GM23338 (cell line): ENCODE measurements around the gene TELO2.

Experiments
- CREB1 ChIP-seq: fragments of 250-450 bp; sonication (Bioruptor Pico); IDR thresholded peaks from 2 replicates; pipeline ENCODE4 v1.5.0; 2020; ENCODE audit warnings: low read depth, mild to moderate bottlenecking, moderate library complexity
- EZH2 ChIP-seq: fragments of 200-600 bp; sonication (generic); IDR thresholded peaks from one replicate; pipeline ENCODE4 v1.8.0; 2017; ENCODE audit warnings: antibody characterized with exemption, mild to moderate bottlenecking, low read depth; ENCODE audit not compliant: unreplicated experiment
- EZH2phosphoT487 ChIP-seq: fragments of 200-600 bp; sonication (generic); IDR thresholded peaks from one replicate; pipeline ENCODE4 v1.8.1; 2018; ENCODE audit warnings: antibody characterized with exemption; ENCODE audit not compliant: unreplicated experiment
- JUNB ChIP-seq: IDR thresholded peaks from one replicate; pipeline ENCODE4 v1.6.1; 2016; ENCODE audit warnings: antibody characterized with exemption; ENCODE audit not compliant: unreplicated experiment
- NANOG ChIP-seq: IDR thresholded peaks from 2 replicates; pipeline ENCODE4 v1.6.1; 2016; ENCODE audit warnings: antibody characterized with exemption, borderline replicate concordance
- POLR2AphosphoS5 ChIP-seq: IDR thresholded peaks from 2 replicates; pipeline ENCODE4 v1.6.1; 2016; ENCODE audit warnings: antibody characterized with exemption, low read depth
- TF ChIP-seq, protein P1 (sequence below), 2 experiments: fragments of 200-600 bp in 1 of 2; sonication (generic) in 1 of 2; conservative IDR thresholded peaks; 2 replicates each; pipeline versions ENCODE4 v1.5.1 to v1.6.1; 2016 to 2017; ENCODE audit warnings: antibody characterized with exemption in 2 of 2, low read depth in 2 of 2, mild to moderate bottlenecking in 2 of 2, moderate library complexity in 1 of 2

DNA sequence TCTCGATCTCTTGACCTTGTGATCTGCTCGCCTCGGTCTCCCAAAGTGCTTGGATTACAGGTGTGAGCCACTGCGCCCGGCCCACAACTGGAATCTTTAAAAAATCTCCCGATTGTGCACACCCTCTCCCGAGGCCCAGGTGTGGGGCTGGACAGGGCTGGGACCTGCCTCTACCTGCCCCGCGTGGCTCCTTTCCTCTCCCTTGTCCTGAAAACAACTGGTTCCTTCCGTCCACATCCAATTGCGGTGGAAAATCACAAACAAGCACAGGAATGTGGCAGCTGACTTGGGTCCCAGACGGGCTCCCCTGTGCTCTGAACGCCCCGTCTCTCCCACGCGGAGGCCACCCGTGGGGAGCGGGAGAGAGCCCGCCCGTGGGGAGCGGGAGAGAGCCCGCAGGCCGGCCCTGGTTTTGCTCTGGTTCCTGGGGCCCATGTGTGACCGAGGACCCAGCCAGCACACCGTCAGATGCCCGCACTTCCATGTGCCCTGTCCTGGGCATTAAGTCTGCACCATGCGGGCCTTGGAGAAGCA lies 37.3 kb downstream of the TELO2 start:
- TF ChIP-seq CREB1 (CRISPR knock-in tag) (no peak), EZH2 (no peak), EZH2phosphoT487 (no peak), POLR2AphosphoS5 (no peak), JUNB (no peak), NANOG (no peak)
- TF ChIP-seq, protein P1, sequence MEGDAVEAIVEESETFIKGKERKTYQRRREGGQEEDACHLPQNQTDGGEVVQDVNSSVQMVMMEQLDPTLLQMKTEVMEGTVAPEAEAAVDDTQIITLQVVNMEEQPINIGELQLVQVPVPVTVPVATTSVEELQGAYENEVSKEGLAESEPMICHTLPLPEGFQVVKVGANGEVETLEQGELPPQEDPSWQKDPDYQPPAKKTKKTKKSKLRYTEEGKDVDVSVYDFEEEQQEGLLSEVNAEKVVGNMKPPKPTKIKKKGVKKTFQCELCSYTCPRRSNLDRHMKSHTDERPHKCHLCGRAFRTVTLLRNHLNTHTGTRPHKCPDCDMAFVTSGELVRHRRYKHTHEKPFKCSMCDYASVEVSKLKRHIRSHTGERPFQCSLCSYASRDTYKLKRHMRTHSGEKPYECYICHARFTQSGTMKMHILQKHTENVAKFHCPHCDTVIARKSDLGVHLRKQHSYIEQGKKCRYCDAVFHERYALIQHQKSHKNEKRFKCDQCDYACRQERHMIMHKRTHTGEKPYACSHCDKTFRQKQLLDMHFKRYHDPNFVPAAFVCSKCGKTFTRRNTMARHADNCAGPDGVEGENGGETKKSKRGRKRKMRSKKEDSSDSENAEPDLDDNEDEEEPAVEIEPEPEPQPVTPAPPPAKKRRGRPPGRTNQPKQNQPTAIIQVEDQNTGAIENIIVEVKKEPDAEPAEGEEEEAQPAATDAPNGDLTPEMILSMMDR (conservative IDR thresholded peaks at IDR 0.05; ENCODE audit: low read depth in 2 of 2): no peak
